HCEC 1CT (cell line): ENCODE measurements around the gene ZNF366.
A peak's percentile ranks its signal among the peaks of the same experiment; 100 is the strongest.

Experiments used
- DNase-seq: peaks from one replicate; pipeline ENCODE4 v3.0.0-alpha.2; 2017

ZNF366 gene

GRCh38 chr5:72463449-72464052, 43.7 kb downstream of the ZNF366 start:
- no peak for DNase-seq

DNA sequence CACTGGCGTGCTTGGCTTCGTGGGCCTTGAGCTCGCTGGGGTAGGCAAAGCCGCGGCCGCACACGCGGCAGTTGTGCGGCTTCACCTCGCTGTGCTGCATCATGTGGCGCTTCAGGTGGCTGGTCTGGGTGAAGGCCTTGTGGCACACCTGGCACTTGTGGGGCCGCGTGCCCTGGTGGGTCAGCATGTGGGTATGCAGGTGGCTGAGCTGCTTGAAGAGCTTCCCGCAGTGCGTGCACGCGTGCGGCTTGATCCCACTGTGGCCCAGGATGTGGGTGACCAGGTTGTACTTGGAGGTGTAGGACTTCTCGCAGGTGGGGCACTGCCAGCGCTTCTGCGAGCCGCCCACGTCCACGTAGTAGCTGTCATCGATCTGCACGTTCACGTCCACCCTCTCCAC, 46.8 kb downstream of the ZNF366 start:
- no peak for DNase-seq

GRCh38 chr5:72459913-72460312, 47.3 kb downstream of the ZNF366 start:
- DNase-seq = no peak

- no peak for DNase-seq
These were observed 48.0 kb downstream of the ZNF366 start for GRCh38 chr5:72459089-72459661.

GRCh38 chr5:72458407-72458806, 48.8 kb downstream of the ZNF366 start:
- DNase-seq = no peak

DNA sequence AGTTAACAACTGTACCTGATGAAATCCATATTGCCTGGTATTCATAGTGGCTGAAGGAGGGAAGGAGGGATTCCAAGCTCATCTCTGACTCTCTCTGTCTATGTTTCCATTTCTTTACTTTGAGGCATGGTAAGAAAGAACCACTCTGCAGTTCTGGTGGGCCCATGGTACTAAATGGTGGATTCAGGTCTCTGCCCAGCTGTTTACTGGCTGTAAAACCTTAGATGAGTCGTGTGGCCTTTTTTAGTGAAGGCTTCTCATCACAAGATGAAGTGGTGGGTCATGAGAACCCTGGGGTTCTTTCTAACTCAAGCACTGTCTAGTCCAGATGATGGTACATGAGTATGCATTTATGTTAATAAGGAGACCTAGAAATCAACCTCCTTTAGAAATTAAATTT, 49.7 kb downstream of the ZNF366 start:
- DNase-seq = no peak

GRCh38 chr5:72456391-72457074, 50.7 kb downstream of the ZNF366 start:
- DNase-seq = no peak

GRCh38 chr5:72455476-72455875, 51.7 kb downstream of the ZNF366 start:
- no peak for DNase-seq

DNA sequence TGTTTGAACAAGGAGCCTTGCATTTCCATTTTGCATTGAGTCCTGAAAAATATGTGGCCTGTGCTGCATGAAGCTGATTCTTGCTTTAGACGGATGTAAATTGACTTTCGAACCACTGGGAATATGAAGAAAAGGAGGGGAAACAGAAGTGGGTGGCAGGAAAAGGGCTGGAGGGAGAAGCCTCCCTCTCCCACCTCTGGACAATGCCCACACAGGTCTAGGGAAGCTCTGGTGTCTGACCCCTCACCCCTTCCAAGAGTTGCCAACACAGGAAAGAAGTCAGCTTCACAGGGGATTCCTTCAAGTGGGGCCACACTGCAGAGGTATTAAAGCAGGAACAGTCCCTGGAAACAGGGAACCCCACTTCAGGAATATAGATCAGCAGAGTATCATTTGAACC, 52.2 kb downstream of the ZNF366 start:
- DNase-seq = no peak

- DNase-seq = no peak
These were observed 53.9 kb downstream of the ZNF366 start for GRCh38 chr5:72453246-72453775.

GRCh38 chr5:72452515-72453245, 54.5 kb downstream of the ZNF366 start:
- DNase-seq = peak; percentile 85

GRCh38 chr5:72451741-72452505, 55.3 kb downstream of the ZNF366 start:
- DNase-seq = peak; percentile 36

- no peak for DNase-seq
These were observed 58.8 kb downstream of the ZNF366 start for GRCh38 chr5:72448368-72448767.

DNA sequence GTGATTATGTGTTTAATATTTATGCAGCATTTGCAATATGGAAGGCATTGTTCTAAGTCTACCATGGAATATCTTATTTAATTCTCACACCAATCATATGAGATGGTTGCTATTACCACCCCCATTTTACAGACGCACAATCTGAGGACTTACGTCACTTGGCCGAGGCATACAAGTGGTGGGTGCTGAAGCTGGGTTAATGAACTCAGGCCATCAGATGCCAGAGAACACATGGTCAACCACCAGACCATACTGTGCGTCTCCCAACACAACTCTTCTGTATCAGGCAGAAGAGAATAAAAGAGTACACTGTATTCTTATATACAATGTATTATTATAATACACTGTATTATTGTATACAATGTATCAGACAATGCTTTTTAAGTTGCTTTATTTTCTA, 59.5 kb downstream of the ZNF366 start:
- DNase-seq = no peak

DNA sequence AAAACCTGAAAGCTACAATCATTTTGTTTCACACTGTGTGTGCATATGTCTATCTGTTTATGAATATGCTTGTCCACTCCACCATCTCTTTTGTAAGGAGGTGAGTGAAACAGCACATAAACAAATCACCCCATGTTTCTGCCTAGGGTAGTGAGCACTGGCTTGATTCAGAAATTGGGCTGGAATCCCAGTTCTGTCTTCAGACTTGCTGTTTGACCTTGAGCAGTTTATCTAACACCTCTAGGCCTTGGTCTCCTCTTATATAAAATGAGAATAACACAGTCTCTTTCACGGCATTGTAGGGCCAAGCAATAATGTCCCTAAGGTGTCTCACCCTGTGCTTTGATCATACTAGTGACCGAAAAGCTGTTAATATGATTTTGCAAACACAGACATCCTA, 61.2 kb downstream of the ZNF366 start:
- no peak for DNase-seq

- no peak for DNase-seq
These were observed 63.3 kb downstream of the ZNF366 start for GRCh38 chr5:72443883-72444282.

DNA sequence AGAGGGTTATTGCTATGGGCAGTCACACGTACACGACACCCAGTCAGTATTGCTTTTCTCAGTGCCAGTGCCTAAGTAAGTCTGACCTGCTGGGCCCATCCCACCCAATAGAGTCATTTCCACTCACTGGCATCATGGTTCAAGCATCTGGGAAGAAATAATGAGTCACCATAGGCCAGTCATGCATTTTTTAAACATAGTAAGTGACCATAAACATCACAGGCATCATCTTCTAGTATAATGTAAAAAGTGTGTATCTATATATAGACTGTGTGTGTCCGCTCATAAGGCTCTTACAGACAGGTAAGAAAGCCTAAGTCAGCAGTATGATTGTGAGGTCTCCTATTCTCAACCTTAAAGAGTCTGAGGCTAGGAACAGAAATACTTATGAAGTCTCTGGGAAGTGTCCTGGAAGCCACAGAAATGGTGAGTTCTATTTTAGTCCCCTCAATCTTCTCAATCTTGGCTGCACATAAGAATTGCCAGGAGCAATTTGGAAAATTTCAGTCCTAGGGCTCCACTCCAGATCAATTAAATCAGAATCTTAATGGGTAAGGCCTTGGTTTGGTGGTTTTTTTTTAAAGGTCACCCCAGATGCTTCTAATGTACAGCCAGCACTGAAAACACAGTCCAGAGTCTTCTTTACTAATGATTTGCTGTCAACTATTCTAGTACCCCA, 65.2 kb downstream of the ZNF366 start:
- peak; percentile 96 for DNase-seq

DNA sequence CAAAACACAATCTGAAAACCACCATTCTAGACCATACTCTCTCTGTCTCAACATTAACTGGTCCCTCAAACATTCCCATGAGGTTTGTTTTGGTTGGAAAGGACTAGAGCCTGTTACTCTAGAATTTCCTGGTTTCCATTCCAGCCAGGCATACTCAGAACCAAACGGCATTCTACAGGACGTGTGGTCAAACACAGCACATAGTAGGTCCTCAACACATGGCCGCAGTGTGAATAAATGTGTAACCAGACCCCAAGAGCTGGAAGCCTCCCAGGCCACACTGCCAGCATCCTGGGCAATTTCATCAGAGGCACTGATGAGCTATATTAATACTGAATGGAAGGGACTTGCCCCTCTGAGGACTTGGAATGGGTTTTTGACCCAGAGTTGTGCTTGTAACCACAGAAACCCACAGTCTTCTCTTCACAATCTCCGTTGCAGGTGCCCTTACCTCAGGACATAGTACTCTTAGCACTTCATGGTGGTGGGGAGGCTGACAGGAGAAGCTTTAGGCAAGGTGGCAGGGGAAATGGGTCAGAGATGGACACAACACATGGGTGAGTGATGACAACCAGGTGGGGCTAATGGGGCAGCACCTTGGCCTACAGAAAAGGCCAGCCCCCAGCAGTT, 66.0 kb downstream of the ZNF366 start:
- DNase-seq = no peak

DNA sequence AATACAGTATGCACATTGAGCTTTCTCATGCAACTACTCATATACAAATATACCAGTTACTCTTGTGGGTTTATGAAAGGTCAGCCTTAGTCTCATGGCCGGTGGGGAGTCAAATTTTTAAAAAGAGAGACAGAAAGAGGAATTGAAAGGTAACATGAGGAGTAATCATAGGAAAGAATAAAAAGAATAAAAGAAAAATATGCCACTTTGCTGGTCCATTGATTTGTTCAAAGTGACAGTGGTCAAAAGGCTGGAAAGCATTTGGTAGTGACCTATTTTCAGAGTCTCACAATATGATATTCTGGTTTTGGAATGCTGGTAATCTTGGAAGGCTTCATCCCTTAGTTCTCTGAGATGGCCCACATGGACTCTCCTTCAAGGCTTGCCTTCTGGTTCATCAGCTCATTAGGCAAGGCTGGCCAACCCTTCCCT, 67.0 kb downstream of the ZNF366 start:
- no peak for DNase-seq

GRCh38 chr5:72439192-72439591, 68.0 kb downstream of the ZNF366 start:
- no peak for DNase-seq

DNA sequence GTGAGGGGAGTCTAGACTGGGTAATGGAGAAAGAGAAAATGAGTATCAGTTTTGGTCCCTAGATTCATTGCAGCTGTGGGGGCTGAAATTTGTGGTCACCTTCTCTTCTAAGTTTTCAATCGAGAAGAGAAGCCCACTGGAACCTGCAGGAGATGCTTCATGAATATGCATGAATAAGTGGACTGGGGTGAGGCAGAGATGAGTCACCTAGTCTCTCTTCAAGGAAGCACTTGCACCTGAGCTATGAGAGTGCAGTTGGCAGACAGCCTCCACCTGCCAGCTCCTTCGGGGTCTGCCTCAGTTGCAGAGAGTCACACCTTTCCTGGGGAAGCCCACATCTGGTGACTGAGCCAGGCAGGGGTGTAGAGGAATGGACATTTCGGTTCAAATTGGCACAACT, 69.1 kb downstream of the ZNF366 start:
- DNase-seq = no peak
